Kidney epithelial cell (primary cell): ENCODE data around the gene SYT1. TPM values are rescaled to one million over a fixed set of nuclear protein-coding genes. Genes with fewer than 3 reads are reported as not detected.

ENCODE experiments used
- DNase-seq: peaks from one replicate; pipeline ENCODE4 v3.0.0-alpha.2; 2010; ENCODE audit warnings: low read depth
- H3K27me3 ChIP-seq: 2 replicates; pipeline ENCODE4 v1.6.0; 2011; ENCODE audit warnings: low read length; ENCODE audit not compliant: control insufficient read depth, insufficient read depth
- H3K36me3 ChIP-seq: 2 replicates; pipeline ENCODE4 v1.5.1; 2011; ENCODE audit warnings: low read length; ENCODE audit not compliant: control insufficient read depth, insufficient read depth
- H3K4me3 ChIP-seq: 2 replicates; pipeline ENCODE4 v1.5.1; 2011; ENCODE audit warnings: low read depth, mild to moderate bottlenecking, control low read depth, low read length
- CTCF ChIP-seq: IDR thresholded peaks from 2 replicates; pipeline ENCODE4 v1.5.1; 2011; ENCODE audit warnings: mild to moderate bottlenecking, moderate library complexity, low read length, control low read depth, inconsistent platforms; ENCODE audit not compliant: insufficient read depth, poor library complexity, severe bottlenecking
- total RNA-seq: library from RNA; depleted of rRNA; stranded (reverse); fragments of >200 nt; gene quantifications from 2 replicates; pipeline ENCODE4 v1.2.3, GENCODE V29; 2015

Gene SYT1
- total RNA-seq, 1 donor from 2014 or later = 7.4 TPM

GRCh38 chr12:78886719-78887407, 22.3 kb downstream of the SYT1 start:
- no peak for DNase-seq
- H3K4me3 ChIP-seq = no peak overlapping the region
- TF ChIP-seq CTCF = no peak
- no peaks in the 10 kb centered on the region for H3K36me3 ChIP-seq
- no peaks in the 10 kb centered on the region for H3K27me3 ChIP-seq

GRCh38 chr12:78887444-78887843, 22.9 kb downstream of the SYT1 start:
- no peak for DNase-seq
- Histone ChIP-seq H3K4me3 (no peak overlapping the region), H3K27me3 (no peaks in the 10 kb centered on the region), H3K36me3 (no peaks in the 10 kb centered on the region)
- TF ChIP-seq CTCF = no peak

- no peak for DNase-seq
- TF ChIP-seq CTCF = no peak
- H3K4me3 ChIP-seq = no peak overlapping the region
- no peaks in the 10 kb centered on the region for H3K36me3 ChIP-seq
- H3K27me3 ChIP-seq = no peaks in the 10 kb centered on the region
These were observed 24.0 kb downstream of the SYT1 start for GRCh38 chr12:78888568-78888967.

- H3K4me3 ChIP-seq = no peak overlapping the region
- DNase-seq = no peak
- no peaks in the 10 kb centered on the region for H3K27me3 ChIP-seq
- H3K36me3 ChIP-seq = no peaks in the 10 kb centered on the region
- TF ChIP-seq CTCF = no peak
These were observed 27.2 kb downstream of the SYT1 start for GRCh38 chr12:78891646-78892353.

DNA sequence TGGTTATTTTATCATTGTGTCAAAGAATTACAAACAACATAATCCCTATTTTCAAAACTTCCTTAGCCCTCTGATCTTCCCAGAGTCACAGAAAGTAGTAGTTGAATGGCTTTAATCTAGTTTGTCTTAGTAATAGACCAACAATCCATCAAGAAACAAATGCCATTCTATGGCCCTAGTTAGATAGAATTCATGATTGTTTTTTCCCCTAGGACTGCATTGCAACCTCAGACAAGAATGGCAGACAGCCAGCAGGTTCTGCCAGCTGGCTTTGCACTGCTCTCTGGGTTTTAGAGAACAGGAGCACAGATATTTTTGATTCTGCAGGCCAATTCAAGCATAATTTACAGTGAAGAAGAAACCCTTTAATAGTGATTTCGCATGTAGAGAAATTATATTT, 33.8 kb downstream of the SYT1 start:
- Histone ChIP-seq H3K27me3 (no peaks in the 10 kb centered on the region), H3K4me3 (no peak overlapping the region), H3K36me3 (no peaks in the 10 kb centered on the region)
- DNase-seq = no peak
- TF ChIP-seq CTCF = no peak
